ENCODE results near the gene C1S.
"Not testable (repeated sequence)": the region's sequence is repeated elsewhere in the genome, so short reads cannot be mapped to it uniquely, and the experiment has no call there.

The C1S gene

GRCh38 chr12:7103837-7104584, 43.5 kb downstream of the C1S start:
- no peak for DNase-seq (ENCODE audit: low spot score)

GRCh38 chr12:7106082-7106481, 45.6 kb downstream of the C1S start:
- DNase-seq (ENCODE audit: low spot score) = no peak

- DNase-seq (ENCODE audit: low spot score) = not testable (repeated sequence)
Measured at GRCh38 chr12:7107181-7107580, 46.7 kb downstream of the C1S start.

DNA sequence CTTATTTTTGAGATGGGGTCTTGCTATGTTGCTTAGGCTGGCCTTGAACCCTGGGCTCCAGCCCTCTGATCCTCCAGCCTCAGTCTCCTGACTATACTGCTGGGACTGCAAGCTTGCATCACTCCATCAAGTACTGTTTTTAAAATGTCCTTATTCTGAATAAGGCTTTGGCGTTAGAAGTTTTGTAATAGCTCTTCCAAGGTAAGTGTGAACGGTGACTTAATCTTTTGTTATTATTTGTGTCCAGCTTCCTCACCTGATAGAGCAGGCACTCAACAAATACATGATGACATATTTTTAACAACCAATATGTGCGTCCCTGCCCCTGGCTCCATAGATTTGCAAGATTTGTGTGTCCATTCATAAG, 47.1 kb downstream of the C1S start:
- no peak for DNase-seq (ENCODE audit: low spot score)

DNA sequence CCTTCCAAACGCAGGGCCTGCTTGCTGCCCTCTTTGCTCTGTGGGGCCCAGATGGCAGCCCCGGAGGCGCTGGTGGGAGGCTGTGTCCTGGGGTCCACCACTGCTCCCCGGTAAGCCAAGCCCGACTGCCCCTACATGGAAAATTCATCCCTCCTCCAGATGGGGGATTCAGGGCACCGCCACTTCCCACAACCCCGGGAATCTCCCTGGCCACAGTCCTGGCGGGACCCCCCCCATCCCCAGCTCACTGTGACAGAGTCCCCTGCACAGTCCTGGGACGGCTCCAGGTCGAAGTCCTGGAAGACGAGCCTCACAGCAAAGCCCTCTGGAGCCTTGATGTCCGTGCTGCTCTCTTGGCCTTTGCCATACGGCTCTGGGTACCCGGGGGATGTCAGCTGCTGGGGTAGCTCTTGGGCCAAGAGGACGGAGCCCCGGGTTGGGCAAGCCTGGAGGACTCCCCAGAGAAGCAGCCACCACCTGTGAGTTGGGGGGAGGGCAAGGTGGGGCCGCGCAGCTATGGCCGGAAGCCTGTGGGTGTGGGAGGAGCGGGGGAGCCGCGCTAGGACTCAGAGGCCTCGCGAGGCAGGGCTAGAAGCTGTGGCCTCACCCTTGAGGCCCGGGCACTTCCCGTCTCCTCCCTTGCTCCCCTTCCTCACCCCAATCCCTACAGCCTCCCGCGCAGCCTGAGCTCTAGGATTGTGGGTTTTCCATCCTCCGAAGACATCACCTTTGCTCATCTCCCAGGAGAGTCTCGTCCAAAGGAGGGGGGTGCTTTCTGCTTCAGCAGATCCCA, 47.7 kb downstream of the C1S start:
- no peak for DNase-seq (ENCODE audit: low spot score)

DNA sequence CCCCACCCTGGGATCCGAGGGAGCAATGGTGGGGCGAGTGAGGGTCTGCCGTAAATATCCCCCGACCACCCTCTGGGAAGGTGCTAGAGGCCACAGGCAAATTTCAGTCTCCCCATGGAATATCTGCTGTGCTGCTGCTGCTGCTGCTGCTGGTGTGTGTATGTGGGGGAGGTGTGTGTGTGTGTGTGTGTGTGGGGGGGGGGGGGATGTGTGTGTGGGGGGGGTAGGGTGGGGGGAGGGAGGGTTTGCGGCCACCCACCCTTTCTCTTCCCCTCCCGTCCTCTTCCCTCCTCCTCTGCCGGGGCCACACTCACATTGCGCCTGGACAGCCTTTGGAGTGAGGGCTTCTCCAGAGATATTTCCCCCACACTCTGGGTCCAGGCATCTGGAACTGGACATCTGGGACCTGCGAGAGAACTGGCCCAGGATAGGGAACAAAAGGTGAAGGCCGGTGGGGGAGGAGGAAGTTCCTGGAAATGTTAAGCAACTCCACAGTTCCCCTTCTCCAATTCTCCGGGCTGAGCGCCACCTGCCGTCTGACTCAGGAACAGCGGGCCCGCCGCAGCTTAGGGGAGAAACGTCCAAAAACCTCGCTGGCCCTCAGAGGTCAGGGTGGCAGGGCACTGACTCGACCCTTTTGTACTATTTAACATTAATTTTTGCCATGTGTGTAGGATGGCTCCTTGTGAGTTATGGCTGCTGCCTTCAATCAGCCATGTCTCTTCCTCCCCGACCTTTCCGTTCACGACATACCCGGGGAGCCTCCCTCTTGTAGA, 48.5 kb downstream of the C1S start, which contains the start of gene C1RL:
C1RL (minus strand) TSS at position 419 of the 776 bp plus-strand sequence; CDS start at position 385, 34 bp downstream.
- DNase-seq (ENCODE audit: low spot score) = peak; percentile 46

DNA sequence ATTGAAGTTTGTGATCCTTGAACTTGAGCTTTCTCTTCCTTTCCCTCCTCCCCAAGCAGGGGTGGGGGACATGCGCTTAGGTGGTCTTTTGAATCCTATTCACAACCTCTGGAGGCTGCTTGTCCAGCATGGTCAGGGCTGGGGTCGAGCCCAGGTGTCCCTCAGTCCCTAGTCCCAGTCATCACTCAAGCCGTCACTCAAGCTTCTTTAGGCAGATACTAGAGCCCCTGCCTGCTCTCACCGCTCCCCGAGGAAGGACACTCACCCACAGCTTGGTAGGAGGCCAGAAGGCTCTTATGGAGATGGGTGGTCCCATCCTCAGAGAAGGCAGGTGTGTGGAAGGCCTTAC, 49.0 kb downstream of the C1S start:
- no peak for DNase-seq (ENCODE audit: low spot score)

GRCh38 chr12:7110661-7111060, 50.1 kb downstream of the C1S start:
- DNase-seq (ENCODE audit: low spot score) = no peak

GRCh38 chr12:7112041-7112440, 51.5 kb downstream of the C1S start:
- DNase-seq (ENCODE audit: low spot score) = no peak

DNA sequence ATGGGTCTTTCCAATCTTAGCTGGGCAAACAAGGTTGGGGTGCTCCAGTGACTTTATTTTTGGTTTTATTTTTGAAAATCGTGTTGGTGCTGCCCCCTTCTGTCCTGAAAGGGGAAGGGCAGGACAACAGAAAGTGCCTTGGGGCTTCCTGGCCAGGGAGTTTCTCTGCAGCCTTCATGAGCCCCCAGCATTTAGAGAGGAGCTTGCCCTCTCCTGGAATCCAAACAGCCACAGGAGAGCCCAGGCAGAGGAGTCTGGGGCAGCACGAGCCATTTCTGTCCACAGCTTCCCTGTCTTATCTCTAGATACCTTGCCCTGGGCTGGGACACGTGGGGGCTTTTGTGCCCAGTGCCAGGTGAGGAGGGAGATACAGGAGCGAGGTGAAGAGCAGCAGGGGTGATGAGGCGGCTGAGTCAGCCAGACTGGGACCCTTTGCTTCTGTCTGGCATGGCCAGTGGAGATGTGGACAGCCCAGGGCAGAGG, 52.9 kb downstream of the C1S start:
- DNase-seq (ENCODE audit: low spot score) = no peak

DNA sequence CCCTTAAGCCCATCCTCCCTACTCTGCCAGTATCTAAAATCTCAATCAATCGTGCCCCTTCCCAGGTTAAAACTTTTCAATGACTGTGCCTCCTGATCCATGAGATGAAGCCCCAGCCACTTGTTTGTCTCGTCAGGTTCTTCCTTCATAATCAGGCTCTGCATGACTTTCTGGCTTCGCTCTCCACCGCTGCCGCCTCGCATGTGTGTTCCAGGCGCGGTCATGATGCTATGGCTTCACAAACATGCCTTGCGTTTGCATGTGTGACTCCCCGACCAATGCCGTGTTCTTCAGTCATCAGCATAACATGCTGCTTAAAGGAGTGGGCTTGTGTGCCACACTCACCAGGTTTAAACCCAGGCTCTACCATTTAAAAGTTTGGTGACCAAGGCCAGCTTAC, 53.5 kb downstream of the C1S start:
- DNase-seq (ENCODE audit: low spot score) = no peak

DNA sequence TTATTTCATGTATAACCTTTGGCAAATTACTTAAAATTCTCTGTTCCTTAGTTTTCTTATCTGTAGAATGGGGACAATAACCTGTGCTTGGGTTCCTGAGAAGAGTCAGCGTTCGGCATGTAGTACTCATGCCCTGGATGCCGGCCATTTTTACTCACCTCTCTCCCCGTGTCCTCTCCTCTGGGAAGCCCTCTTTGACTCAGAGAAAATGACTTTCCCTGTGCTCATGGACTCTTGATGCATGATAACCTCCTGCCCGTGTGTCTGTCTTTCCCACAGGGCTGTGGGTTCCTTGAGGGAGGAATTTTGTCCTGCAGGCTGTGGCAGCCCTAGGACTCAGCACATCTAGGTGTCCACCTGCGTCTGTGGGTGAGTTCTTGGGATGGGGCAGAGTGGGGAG, 54.3 kb downstream of the C1S start:
- DNase-seq (ENCODE audit: low spot score) = no peak

- DNase-seq (ENCODE audit: low spot score) = no peak
Measured at GRCh38 chr12:7116196-7116595, 55.7 kb downstream of the C1S start.

- no peak for DNase-seq (ENCODE audit: low spot score)
Measured at GRCh38 chr12:7116916-7117315, 56.4 kb downstream of the C1S start.

- no peak for DNase-seq (ENCODE audit: low spot score)
Measured at GRCh38 chr12:7117670-7118069, 57.2 kb downstream of the C1S start.

- no peak for DNase-seq (ENCODE audit: low spot score)
Measured at GRCh38 chr12:7118881-7119280, 58.4 kb downstream of the C1S start.

GRCh38 chr12:7120166-7120565, 59.6 kb downstream of the C1S start:
- no peak for DNase-seq (ENCODE audit: low spot score)

Measured in globus pallidus (tissue), 1 donor.